Bronchial epithelial cell (primary cell): ENCODE results near the gene MICAL2. TPM values are rescaled to one million over a fixed set of nuclear protein-coding genes. Genes with fewer than 3 reads are reported as not detected.

ENCODE experiments used
- DNase-seq: peaks from one replicate; pipeline ENCODE4 v3.0.0-alpha.2; 2010; ENCODE audit warnings: low read depth
- FAIRE-seq: peaks from 2 replicates; lab custom pipeline; 2011; peaks lifted over from hg19 to GRCh38; lab: Jason Lieb, UNC
- H3K27me3 ChIP-seq: 2 replicates; pipeline ENCODE4 v1.5.1; 2011; ENCODE audit warnings: low read length; ENCODE audit not compliant: control insufficient read depth, insufficient read depth
- H3K36me3 ChIP-seq: 2 replicates; pipeline ENCODE4 v1.5.1; 2011; ENCODE audit warnings: low read length; ENCODE audit not compliant: control insufficient read depth, insufficient read depth
- H3K4me3 ChIP-seq: 2 replicates; pipeline ENCODE4 v1.5.1; 2011; ENCODE audit warnings: mild to moderate bottlenecking, low read depth, low read length, control low read depth
- CTCF ChIP-seq: IDR thresholded peaks from 2 replicates; pipeline ENCODE4 v1.5.1; 2011; ENCODE audit warnings: mild to moderate bottlenecking, moderate library complexity, low read length, control low read depth, inconsistent platforms; ENCODE audit not compliant: insufficient read depth, severe bottlenecking
- total RNA-seq: library from RNA; depleted of rRNA; stranded (reverse); fragments of >200 nt; gene quantifications from 2 replicates; pipeline ENCODE4 v1.2.1, GENCODE V29; 2014

MICAL2 gene
- total RNA-seq, 1 donor from 2014 or later: 75.0 TPM

GRCh38 chr11:12127206-12127898 lies 17.0 kb downstream of the MICAL2 start:
- Histone ChIP-seq H3K4me3 (no peak overlapping the region), H3K36me3 (peaks cover 2% of the 10 kb centered on the region), H3K27me3 (no peaks in the 10 kb centered on the region)
- no peak for TF ChIP-seq CTCF
- FAIRE-seq (no peak), DNase-seq (no peak)

GRCh38 chr11:12128301-12128751 lies 17.9 kb downstream of the MICAL2 start:
- no peak overlapping the region for H3K4me3 ChIP-seq
- FAIRE-seq (no peak), DNase-seq (no peak)
- no peaks in the 10 kb centered on the region for H3K27me3 ChIP-seq
- H3K36me3 ChIP-seq: peaks cover 3% of the 10 kb centered on the region
- TF ChIP-seq CTCF: no peak

- no peak for DNase-seq
- FAIRE-seq: no peak
- TF ChIP-seq CTCF: no peak
- Histone ChIP-seq H3K4me3 (no peak overlapping the region), H3K27me3 (no peaks in the 10 kb centered on the region), H3K36me3 (peaks cover 3% of the 10 kb centered on the region)
Measured at GRCh38 chr11:12129227-12129626, 18.8 kb downstream of the MICAL2 start.

GRCh38 chr11:12130180-12130980 lies 20.0 kb downstream of the MICAL2 start:
- Histone ChIP-seq H3K36me3 (peaks cover 5% of the 10 kb centered on the region), H3K27me3 (no peaks in the 10 kb centered on the region), H3K4me3 (no peak overlapping the region)
- no peak for TF ChIP-seq CTCF
- DNase-seq (no peak), FAIRE-seq (no peak)

GRCh38 chr11:12131943-12132789 lies 21.8 kb downstream of the MICAL2 start:
- Histone ChIP-seq H3K36me3 (peaks cover 5% of the 10 kb centered on the region), H3K27me3 (no peaks in the 10 kb centered on the region), H3K4me3 (no peak overlapping the region)
- TF ChIP-seq CTCF: no peak
- FAIRE-seq (no peak), DNase-seq (no peak)
